ENCODE measurements around the gene PBLD.

DNA sequence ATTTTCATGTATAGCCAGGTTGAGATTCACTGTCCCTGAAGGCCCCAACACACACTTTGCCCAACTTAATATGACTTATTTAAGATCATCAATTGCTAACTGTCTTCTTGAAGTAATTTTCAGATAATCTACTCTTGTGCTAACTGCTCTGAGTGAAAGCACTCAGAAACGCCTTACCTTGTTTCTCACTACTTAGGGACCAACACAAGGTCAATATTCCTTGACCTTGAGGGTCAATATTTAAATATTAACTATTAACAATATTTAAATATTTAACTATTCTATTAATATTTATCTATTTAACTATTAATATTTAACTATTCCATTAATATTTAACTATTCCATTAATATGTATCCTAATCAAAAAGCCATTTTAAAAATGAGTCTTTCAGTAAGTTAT is 26.9 kb downstream of the PBLD start:
- TF ChIP-seq, protein P1, sequence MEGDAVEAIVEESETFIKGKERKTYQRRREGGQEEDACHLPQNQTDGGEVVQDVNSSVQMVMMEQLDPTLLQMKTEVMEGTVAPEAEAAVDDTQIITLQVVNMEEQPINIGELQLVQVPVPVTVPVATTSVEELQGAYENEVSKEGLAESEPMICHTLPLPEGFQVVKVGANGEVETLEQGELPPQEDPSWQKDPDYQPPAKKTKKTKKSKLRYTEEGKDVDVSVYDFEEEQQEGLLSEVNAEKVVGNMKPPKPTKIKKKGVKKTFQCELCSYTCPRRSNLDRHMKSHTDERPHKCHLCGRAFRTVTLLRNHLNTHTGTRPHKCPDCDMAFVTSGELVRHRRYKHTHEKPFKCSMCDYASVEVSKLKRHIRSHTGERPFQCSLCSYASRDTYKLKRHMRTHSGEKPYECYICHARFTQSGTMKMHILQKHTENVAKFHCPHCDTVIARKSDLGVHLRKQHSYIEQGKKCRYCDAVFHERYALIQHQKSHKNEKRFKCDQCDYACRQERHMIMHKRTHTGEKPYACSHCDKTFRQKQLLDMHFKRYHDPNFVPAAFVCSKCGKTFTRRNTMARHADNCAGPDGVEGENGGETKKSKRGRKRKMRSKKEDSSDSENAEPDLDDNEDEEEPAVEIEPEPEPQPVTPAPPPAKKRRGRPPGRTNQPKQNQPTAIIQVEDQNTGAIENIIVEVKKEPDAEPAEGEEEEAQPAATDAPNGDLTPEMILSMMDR (IDR thresholded peaks at IDR 0.05): no peak
- no peak for TF ChIP-seq POLR2A (IDR thresholded peaks at IDR 0.05)
